HG03139 (cell line): Measurements from ENCODE around the gene ZBTB20.
"Not testable (repeated sequence)": the region's sequence is repeated elsewhere in the genome, so short reads cannot be mapped to it uniquely, and the experiment has no call there.

Experiments
- ATAC-seq: cut with Tn5 transposase; IDR thresholded peaks from one replicate; pipeline ENCODE4 v1.9.1; 2021; ENCODE audit not compliant: unreplicated experiment

ZBTB20 gene

GRCh38 chr3:115146418-115147328, at the start of gene ZBTB20:
Gene ZBTB20, minus strand, starts transcription at chr3:115147288.
- ATAC-seq, result peak; percentile 17

- ATAC-seq, result no peak
Observed at GRCh38 chr3:115194476-115194875, 47.4 kb upstream of the ZBTB20 start.

- ATAC-seq, result no peak
Observed at GRCh38 chr3:115190747-115191146, 43.7 kb upstream of the ZBTB20 start.

GRCh38 chr3:115187149-115187757, 40.2 kb upstream of the ZBTB20 start:
- peak; percentile 100 for ATAC-seq

- peak; percentile 18 for ATAC-seq
Observed at GRCh38 chr3:115186351-115187148, 39.5 kb upstream of the ZBTB20 start.

GRCh38 chr3:115184859-115185572, 37.9 kb upstream of the ZBTB20 start:
- not testable (repeated sequence) for ATAC-seq

GRCh38 chr3:115178930-115179329, 31.8 kb upstream of the ZBTB20 start:
- not testable (repeated sequence) for ATAC-seq

GRCh38 chr3:115169808-115170207, 22.7 kb upstream of the ZBTB20 start:
- no peak for ATAC-seq

- ATAC-seq, result no peak
Observed at GRCh38 chr3:115165701-115166100, 18.6 kb upstream of the ZBTB20 start.

GRCh38 chr3:115165266-115165665, 18.2 kb upstream of the ZBTB20 start:
- no peak for ATAC-seq

GRCh38 chr3:115164374-115165221, 17.5 kb upstream of the ZBTB20 start:
- ATAC-seq, result no peak

- ATAC-seq, result no peak
Observed at GRCh38 chr3:115162759-115163158, 15.7 kb upstream of the ZBTB20 start.

- no peak for ATAC-seq
Observed at GRCh38 chr3:115161866-115162265, 14.8 kb upstream of the ZBTB20 start.

GRCh38 chr3:115161168-115161834, 14.2 kb upstream of the ZBTB20 start:
- no peak for ATAC-seq

- peak; percentile 98 for ATAC-seq
Observed at GRCh38 chr3:115160295-115160694, 13.2 kb upstream of the ZBTB20 start.

GRCh38 chr3:115156046-115156654, 9.1 kb upstream of the ZBTB20 start:
- no peak for ATAC-seq

- ATAC-seq, result no peak
Observed at GRCh38 chr3:115154611-115155010, 7.5 kb upstream of the ZBTB20 start.

GRCh38 chr3:115151921-115152320, 4.8 kb upstream of the ZBTB20 start:
- ATAC-seq, result no peak
